Esophagus muscularis mucosa (tissue), 4 donors: ENCODE results near the gene DDX47.

ENCODE experiments used
- EP300 ChIP-seq: sonication (generic); formaldehyde crosslinking; IDR thresholded peaks from one replicate; pipeline ENCODE4 v1.6.1; 2017; ENCODE audit warnings: antibody characterized with exemption
- POLR2A ChIP-seq: fragments of 450-650 bp; IDR thresholded peaks from one replicate; pipeline ENCODE4 v1.6.1; 2017; ENCODE audit warnings: antibody characterized with exemption, moderate library complexity, mild to moderate bottlenecking, low read depth
- POLR2AphosphoS5 ChIP-seq, 2 donors: sonication (generic); formaldehyde crosslinking; IDR thresholded peaks; one replicate each; pipeline ENCODE4 v1.6.1; 2017; ENCODE audit warnings: antibody characterized with exemption in 2 of 2
- TF ChIP-seq, protein P1 (sequence below), 3 experiments: fragments of 200-600 bp in 2 of 3; fragments of 450-650 bp in 1 of 3; sonication (generic) in 2 of 3; IDR thresholded peaks; one replicate each; pipeline ENCODE4 v1.5.1; 2017 to 2019; ENCODE audit warnings: antibody characterized with exemption in 3 of 3, mild to moderate bottlenecking in 2 of 3, moderate library complexity in 1 of 3

DNA sequence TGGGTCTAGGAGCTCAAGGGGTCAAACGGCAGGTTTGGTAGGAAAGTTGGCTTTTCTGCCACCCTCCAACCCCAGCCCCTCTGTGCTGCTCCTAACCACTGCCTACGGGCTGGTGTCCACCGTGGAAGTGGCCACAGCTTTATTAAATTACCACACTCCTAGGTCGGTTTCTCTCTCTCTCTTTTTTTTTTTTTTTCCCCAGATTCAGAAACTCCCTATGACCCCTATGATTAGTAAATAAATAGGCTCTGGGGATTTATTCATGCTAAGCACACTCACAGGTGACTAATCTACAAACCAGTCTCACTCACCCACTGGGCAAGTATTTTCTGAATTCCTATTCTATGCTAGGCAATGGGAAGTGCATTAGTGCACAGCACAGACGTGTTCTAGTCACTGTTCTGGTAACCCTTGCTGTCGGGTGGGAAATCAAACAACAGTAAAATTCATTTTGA, 8.7 kb upstream of the DDX47 start:
- TF ChIP-seq, protein P1, sequence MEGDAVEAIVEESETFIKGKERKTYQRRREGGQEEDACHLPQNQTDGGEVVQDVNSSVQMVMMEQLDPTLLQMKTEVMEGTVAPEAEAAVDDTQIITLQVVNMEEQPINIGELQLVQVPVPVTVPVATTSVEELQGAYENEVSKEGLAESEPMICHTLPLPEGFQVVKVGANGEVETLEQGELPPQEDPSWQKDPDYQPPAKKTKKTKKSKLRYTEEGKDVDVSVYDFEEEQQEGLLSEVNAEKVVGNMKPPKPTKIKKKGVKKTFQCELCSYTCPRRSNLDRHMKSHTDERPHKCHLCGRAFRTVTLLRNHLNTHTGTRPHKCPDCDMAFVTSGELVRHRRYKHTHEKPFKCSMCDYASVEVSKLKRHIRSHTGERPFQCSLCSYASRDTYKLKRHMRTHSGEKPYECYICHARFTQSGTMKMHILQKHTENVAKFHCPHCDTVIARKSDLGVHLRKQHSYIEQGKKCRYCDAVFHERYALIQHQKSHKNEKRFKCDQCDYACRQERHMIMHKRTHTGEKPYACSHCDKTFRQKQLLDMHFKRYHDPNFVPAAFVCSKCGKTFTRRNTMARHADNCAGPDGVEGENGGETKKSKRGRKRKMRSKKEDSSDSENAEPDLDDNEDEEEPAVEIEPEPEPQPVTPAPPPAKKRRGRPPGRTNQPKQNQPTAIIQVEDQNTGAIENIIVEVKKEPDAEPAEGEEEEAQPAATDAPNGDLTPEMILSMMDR (IDR thresholded peaks at IDR 0.05): no peak
- TF ChIP-seq POLR2AphosphoS5 (IDR thresholded peaks at IDR 0.05) (no peak), EP300 (no peak), POLR2A (no peak)
